Measurements from ENCODE around the gene CGNL1.

The CGNL1 gene

DNA sequence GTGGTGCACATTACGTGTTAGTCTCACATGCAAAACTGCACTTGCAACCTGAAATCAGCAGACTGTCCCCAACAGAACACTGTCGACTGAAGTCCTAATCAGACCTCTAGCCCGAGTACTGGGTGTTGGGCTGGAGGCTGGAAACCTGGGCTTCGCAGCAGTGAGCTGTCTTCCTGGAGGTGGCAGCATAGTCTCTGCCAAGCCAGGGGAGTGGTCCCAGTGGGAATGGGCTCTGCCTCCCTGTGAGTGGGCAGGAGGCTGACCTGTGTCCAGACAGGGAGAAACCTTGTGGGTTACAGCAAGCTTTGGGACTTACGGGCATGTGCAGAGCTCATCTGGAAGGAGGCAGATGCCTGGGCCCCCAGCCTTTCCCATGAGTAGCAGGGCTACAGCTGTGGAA is 177.2 kb downstream of the CGNL1 start:
- no peak for ATAC-seq
- no peak overlapping the region for H3K27ac Mint-ChIP-seq
- H3K4me1 Mint-ChIP-seq, result no peaks in the 10 kb centered on the region
- H3K4me3 Mint-ChIP-seq, result no peak overlapping the region
- peaks cover 7% of the 10 kb centered on the region for H3K27me3 Mint-ChIP-seq
- no peak for DNase-seq
- H3K9me3 Mint-ChIP-seq, result no peaks in the 10 kb centered on the region

DNA sequence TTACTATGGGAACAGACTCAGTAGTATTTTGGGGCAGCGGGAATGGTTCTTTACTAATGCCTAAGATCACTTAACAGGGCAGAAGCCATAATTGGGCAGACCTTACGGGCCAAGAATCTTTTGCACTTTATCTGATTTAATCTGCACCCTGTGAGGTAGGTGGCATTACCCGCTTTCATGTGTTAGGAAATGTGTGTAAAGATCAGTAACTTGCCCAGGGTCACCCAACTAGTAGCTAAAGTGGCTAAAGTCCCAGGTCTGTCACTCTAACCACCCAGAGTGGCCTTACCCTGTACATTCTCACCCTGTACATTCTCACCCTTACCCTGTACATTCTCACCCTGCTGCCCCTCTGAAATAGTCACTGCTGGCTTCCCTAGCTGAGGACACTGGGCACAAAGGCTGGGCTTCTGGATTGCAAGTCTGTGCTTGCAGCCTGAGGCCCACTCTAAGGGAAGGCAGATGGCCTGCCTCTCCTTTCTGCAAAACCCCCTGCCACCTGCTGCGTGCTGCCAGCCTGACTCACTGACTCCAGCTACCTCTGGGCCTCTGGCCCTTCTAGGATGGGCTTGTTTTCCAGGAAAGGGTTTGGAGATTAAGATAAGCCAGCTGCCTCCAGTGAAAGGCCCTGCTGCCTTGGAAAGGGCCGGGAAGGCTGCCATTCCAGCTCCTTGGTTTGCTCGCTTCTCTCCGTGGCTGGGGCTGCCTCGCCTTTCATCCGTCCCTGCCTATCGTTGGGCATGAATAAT is 177.9 kb downstream of the CGNL1 start:
- H3K27ac Mint-ChIP-seq, result peak overlapping the region in 1 of 2 donors; percentile 78
- DNase-seq (no peak), ATAC-seq (no peak)
- H3K4me3 Mint-ChIP-seq, result no peak overlapping the region
- no peaks in the 10 kb centered on the region for H3K9me3 Mint-ChIP-seq
- H3K27me3 Mint-ChIP-seq, result peaks cover 13% of the 10 kb centered on the region
- H3K4me1 Mint-ChIP-seq, result no peaks in the 10 kb centered on the region

DNA sequence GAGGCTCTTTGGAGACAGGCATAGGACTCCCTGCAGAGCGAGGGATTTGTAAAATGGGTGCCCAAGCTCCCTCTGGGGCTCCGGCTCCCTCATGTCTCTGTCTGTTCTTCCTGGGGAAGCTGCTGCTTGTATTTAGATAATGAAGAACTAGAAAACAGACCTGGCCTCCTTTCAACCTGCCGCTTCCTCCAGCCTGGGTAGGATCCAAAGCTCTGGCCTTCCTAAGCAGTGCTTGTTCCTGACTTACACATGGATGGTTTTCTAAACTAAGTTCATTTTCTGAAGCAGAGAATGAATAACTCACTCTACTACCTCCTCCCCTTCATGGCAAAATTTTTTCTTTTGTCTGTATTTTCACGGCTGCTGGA is 178.5 kb downstream of the CGNL1 start:
- no peak for ATAC-seq
- H3K9me3 Mint-ChIP-seq, result no peaks in the 10 kb centered on the region
- H3K27me3 Mint-ChIP-seq, result peaks cover 16% of the 10 kb centered on the region
- H3K27ac Mint-ChIP-seq, result no peak overlapping the region
- H3K4me1 Mint-ChIP-seq, result no peaks in the 10 kb centered on the region
- no peak for DNase-seq
- no peak overlapping the region for H3K4me3 Mint-ChIP-seq

DNA sequence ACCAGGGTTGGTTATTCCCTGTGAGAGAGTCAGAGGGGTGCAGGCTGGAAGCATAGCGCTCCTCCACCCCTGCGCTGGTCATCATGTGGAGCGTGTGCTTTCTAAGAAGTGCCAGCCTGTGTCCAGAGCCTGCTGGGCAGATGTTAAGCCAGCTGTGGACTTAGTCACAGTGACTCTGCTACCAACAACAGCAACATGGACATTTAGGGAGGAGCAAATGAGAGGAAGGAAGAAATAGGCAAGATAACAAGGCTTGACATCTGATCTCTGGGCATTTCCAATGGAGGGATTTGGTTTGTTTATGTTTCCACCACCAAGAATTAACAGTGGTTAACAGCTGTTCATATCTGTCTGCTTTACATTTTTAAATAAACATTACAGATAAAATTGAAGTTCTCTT is 179.0 kb downstream of the CGNL1 start:
- Mint-ChIP-seq H3K27ac (peak overlapping the region in 1 of 2 donors; percentile 86), H3K9me3 (no peaks in the 10 kb centered on the region), H3K4me3 (no peak overlapping the region), H3K27me3 (peaks cover 16% of the 10 kb centered on the region), H3K4me1 (peaks cover 4% of the 10 kb centered on the region)
- DNase-seq (no peak), ATAC-seq (no peak)

DNA sequence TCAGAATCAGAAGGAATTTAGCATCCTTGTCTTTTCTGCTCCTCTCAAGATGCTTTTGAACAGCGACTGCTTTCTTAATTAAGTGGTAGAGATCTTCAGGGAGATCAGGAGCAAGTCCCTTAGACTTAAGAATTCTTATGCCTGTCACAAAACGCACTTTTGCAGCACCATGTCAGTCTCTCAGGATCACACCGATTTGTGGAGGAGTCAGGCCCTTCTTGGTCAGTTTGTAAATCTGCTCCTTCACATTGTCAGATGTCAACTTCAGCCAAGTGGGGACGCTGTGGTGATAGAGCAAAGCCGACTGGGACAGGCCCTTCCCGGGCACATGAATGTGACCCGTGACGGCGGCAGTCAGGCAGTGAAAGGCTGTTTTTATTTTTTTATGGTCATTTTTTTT is 179.7 kb downstream of the CGNL1 start:
- ATAC-seq, result no peak
- Mint-ChIP-seq H3K27ac (no peak overlapping the region), H3K4me3 (no peak overlapping the region), H3K9me3 (no peaks in the 10 kb centered on the region), H3K27me3 (peaks cover 16% of the 10 kb centered on the region), H3K4me1 (peaks cover 12% of the 10 kb centered on the region)
- DNase-seq, result no peak

DNA sequence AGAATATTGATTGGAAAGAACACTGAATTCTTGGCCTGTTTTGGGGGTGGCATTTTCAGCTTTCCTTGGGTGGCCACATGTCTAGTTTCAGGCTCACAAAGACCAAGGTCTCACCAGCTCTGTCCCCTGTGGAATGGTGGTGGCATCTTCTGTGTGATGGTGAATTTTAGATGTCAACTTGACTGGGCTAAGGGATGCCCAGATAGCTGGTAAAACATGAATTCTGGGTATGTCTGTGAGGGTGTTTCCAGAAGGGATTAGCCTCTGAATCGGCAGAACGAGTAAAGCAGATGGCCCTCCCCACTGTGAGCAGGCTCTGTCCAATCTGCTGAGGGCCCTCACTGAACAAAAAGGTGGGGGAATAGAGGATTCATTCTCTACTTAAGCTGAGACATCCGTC is 181.0 kb downstream of the CGNL1 start:
- no peak for ATAC-seq
- Mint-ChIP-seq H3K27me3 (peaks cover 16% of the 10 kb centered on the region), H3K9me3 (no peaks in the 10 kb centered on the region), H3K27ac (no peak overlapping the region), H3K4me1 (peaks cover 24% of the 10 kb centered on the region), H3K4me3 (no peak overlapping the region)
- no peak for DNase-seq

DNA sequence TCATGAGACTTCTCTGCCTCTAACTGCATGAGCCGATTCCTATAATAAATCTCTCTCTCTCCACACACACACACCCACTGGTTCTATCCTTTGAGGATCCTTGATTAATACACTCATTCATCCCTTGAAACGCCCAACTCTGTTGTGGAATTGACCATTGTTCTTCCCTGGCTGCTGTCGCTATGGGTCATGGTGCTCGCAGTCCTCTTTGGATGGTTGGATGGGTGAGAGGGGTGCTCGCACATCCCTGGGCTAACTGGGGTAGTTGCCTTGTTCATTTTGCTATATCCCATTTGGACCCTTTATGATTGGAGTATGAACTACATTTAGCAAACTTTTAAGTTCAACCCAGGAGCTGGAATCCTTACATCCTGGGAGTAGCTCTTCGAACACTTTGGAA is 181.5 kb downstream of the CGNL1 start:
- Mint-ChIP-seq H3K27me3 (peaks cover 17% of the 10 kb centered on the region), H3K4me3 (no peak overlapping the region), H3K4me1 (peaks cover 30% of the 10 kb centered on the region), H3K9me3 (no peaks in the 10 kb centered on the region), H3K27ac (no peak overlapping the region)
- no peak for DNase-seq
- no peak for ATAC-seq

DNA sequence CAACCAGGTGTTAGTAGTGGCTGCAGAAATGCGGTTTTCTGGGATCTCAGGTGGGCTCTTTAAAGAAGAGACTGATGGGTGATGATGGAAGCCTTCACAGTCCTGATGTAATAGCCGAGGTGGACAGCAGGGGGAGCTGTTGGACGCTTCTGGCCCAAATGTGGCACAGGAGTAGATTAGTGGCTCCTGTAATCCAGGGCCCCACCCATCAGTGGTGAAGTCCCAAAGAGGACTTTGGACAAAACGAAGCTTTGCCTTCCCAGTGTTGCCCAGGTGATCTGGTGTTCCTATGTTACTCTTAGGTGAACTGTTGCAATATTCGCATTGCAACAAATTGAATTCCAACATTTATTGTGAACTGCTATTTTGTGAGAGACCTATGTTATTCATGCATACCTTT is 183.6 kb downstream of the CGNL1 start:
- peak; percentile 61 to 65 for DNase-seq
- Mint-ChIP-seq H3K4me3 (no peak overlapping the region), H3K27ac (no peak overlapping the region), H3K4me1 (peaks cover 40% of the 10 kb centered on the region), H3K9me3 (no peaks in the 10 kb centered on the region), H3K27me3 (peaks cover 21% of the 10 kb centered on the region)
- ATAC-seq, result peak; percentile 41

DNA sequence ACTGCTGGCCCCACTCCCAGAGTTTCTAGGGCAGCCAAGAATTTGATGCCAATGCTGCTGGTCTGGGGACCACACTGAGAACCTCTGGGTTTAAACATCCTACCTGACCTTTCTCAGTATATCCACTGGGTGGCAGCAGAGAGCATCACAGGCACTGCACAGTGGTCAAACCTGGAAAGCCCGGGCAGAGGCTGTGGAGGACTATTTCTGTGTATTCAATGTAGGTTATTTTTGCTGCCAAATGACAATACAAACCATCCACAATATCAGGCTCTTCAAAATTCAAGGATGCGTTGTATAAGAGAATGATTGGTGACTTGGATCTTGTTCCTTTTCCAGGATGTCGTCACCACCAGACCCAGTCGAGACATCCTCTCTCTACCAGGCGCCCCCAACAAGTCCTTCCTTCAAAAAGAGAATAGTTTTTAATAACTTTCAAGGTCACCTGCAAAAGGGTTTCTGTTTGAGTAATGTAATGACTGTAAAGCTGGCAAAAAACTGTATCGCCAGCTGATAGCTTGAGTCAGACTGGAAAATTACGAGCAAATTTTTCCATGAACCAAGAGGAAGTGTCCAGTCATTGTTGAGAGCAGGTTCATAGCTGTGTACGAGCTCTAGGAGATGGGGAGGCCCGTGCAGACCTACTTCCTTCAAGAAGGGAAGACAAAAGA is 184.9 kb downstream of the CGNL1 start:
- Mint-ChIP-seq H3K9me3 (no peaks in the 10 kb centered on the region), H3K27me3 (peaks cover 21% of the 10 kb centered on the region), H3K27ac (peak overlapping the region; percentile 2 to 69), H3K4me3 (peak overlapping the region; percentile 42 to 64), H3K4me1 (peaks cover 48% of the 10 kb centered on the region)
- DNase-seq (peak; percentile 68 to 71), ATAC-seq (peak; percentile 87)

DNA sequence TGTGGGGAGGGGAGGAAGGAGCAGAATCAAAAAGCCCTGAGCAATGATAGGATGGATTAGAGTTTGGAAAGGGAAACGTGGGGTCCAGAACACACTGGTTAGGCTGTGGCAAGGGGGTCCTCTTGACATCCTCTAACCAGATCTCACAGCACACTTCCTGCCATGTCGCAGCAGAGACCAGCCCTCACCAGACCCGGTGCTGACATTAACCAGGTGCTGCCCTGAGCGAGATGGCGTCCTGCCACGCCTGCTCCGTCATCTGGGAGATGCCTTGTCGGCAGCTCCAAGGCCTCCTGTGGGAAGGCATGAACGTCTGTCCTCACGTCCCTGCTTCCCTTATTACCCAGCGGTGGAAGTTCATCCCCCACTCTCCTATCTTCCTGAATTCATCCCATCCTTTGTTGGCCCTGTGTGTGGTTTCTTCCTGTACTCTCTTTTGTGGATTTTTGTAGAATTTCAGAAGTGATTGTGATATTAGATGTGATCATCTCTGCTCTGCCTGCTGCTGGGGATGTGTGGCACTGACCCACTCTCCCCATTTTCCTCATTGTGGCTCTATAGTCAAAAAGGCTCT is 186.0 kb downstream of the CGNL1 start:
- Mint-ChIP-seq H3K4me1 (peaks cover 48% of the 10 kb centered on the region), H3K4me3 (no peak overlapping the region), H3K9me3 (no peaks in the 10 kb centered on the region), H3K27ac (peak overlapping the region in 1 of 2 donors; percentile 90), H3K27me3 (peaks cover 21% of the 10 kb centered on the region)
- no peak for DNase-seq
- ATAC-seq, result no peak

DNA sequence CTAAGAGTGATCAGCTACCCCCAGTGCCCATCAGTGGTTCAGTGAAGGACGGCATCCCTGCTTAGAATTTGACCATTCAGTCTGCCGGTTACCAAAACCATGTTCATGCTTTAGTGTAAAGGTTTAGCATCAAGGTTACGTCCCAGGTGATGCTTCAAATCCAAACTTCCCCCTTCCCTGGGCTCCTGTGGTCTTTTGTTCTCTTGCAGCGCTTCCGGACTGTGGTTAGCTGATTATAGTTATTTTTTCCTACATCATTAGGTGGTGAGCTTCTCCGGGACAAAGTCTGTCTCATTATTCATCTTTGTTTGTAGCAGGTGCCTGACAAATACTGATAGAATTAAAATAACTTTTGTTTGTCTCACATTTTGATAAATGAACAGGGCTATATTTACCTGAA is 187.1 kb downstream of the CGNL1 start:
- ATAC-seq (no peak), DNase-seq (no peak)
- peaks cover 48% of the 10 kb centered on the region for H3K4me1 Mint-ChIP-seq
- H3K4me3 Mint-ChIP-seq, result no peak overlapping the region
- no peaks in the 10 kb centered on the region for H3K9me3 Mint-ChIP-seq
- H3K27ac Mint-ChIP-seq, result no peak overlapping the region
- H3K27me3 Mint-ChIP-seq, result peaks cover 21% of the 10 kb centered on the region

DNA sequence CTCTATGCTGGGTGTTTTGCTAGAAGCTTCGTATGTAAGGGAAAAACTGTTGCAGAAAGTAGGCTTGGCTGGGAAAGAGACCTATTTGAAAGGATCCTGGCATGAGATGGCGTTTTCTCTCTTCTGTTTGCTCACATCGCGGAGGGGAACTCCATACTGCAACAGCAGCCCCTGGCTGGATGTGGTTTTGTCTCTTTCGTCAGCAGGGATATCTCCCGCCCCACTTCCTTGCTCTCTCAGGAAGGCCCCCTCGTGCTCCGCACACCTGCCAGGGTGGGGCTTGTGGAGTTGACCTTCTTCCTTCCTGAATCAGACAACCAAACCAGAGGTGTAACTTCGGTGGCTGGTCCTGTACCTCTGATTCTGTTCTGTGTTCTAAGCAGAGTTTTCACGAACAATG is 189.0 kb downstream of the CGNL1 start:
- Mint-ChIP-seq H3K27me3 (peaks cover 18% of the 10 kb centered on the region), H3K4me3 (peak overlapping the region; percentile 51 to 57), H3K27ac (peak overlapping the region in 1 of 2 donors; percentile 4), H3K4me1 (peaks cover 44% of the 10 kb centered on the region), H3K9me3 (no peaks in the 10 kb centered on the region)
- ATAC-seq, result peak; percentile 51
- DNase-seq, result peak in 1 of 2 donors; percentile 40

DNA sequence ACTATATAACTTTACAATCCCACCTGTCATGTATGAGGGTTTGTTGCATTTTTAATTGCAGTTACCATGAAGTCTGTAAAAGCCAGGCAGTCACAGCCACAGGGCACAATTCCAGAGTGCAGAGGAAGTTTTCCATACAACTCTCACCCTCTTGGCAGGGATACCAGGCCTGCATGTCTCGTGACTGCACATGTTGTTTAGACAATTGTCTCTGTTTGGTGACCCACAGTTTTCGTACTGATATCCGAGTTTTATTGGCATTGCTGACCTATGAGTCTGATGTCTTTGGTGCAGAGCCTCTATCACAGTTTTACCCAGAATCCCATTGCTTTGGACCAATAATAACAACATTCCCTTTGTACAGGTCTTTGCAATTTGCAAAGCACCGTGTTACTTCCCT is 190.5 kb downstream of the CGNL1 start:
- Mint-ChIP-seq H3K4me1 (peaks cover 28% of the 10 kb centered on the region), H3K9me3 (no peaks in the 10 kb centered on the region), H3K27me3 (peaks cover 23% of the 10 kb centered on the region), H3K4me3 (no peak overlapping the region), H3K27ac (no peak overlapping the region)
- no peak for DNase-seq
- no peak for ATAC-seq

DNA sequence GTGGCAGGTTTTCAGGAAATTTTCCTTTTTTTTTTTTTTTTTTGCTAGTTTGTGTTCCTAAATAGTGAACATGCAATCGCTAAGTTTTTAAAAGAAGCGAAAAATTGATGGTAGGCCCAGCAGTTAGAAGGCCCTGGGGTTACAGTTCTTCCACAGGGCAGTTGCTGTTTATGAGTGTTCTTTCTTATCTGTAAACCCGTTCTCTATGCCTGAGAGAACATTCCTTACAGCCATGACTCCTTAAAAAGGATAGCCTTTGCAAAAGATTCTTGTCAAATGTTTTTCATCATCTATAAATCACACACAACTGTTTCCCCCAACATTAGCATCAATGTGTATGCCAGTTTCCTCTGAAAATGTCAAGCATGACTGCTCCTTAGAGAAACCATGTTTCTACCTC is 191.6 kb downstream of the CGNL1 start:
- peaks cover 18% of the 10 kb centered on the region for H3K4me1 Mint-ChIP-seq

DNA sequence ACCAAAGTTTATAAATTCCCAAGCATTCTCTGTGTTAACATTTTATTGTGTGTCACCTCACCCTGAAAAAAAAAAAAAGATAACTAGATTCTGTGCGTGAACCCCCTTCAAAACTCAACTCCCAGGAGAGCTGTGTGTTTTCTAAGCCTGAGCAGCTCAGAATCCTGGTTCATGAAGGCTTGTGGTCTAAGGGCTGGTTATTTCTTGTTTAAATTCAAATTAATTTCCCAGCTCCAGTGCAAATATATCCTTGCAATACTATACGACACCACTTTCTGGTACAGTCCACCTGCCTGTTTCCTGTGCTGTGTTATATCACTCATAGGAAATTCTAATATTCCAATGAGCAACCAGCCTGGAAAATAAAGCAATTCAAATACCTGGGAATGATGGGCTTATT is 192.0 kb downstream of the CGNL1 start:
- Mint-ChIP-seq H3K4me1 (peaks cover 14% of the 10 kb centered on the region), H3K27me3 (peaks cover 20% of the 10 kb centered on the region), H3K9me3 (no peaks in the 10 kb centered on the region), H3K27ac (no peak overlapping the region), H3K4me3 (no peak overlapping the region)
- DNase-seq, result no peak
- no peak for ATAC-seq

More for the DNA sequence above, 191.6 kb downstream of the CGNL1 start:
- Mint-ChIP-seq H3K27ac (no peak overlapping the region), H3K27me3 (peaks cover 24% of the 10 kb centered on the region), H3K9me3 (no peaks in the 10 kb centered on the region), H3K4me3 (no peak overlapping the region)
- ATAC-seq (no peak), DNase-seq (no peak)

DNA sequence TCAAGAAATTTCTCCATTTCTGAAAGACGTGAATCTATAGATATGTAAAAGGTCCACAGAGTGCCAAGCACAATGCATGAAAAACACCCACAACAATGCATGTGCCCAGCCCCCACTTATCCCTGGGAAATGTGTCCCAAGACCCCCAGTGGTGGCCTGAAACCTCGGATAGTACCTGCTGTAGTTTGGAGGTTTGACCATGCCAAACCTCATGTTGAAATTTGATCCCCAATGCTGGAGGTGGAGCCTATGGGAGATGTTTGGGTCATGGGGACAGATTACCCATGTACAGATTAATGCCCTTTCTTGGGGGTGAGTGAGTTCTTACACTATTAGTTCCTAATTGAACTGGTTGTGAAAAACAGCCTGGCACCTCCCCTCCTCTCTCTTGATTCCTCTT is 194.0 kb downstream of the CGNL1 start:
- H3K4me1 Mint-ChIP-seq, result peaks cover 5% of the 10 kb centered on the region
- H3K4me3 Mint-ChIP-seq, result no peak overlapping the region
- peaks cover 14% of the 10 kb centered on the region for H3K27me3 Mint-ChIP-seq
- DNase-seq (no peak), ATAC-seq (no peak)
- no peaks in the 10 kb centered on the region for H3K9me3 Mint-ChIP-seq
- no peak overlapping the region for H3K27ac Mint-ChIP-seq

All from stimulated activated naive CD8-positive, alpha-beta T cell treated with anti-CD3 and anti-CD28 coated beads, Interleukin-15, amount 100 ng/mL, for 72 hours (primary cell).